Measurements from ENCODE around the gene RBMS3.
"Not testable (repeated sequence)": the region's sequence is repeated elsewhere in the genome, so short reads cannot be mapped to it uniquely, and the experiment has no call there.

The RBMS3 gene

GRCh38 chr3:29280404-29281093 lies at the start of gene RBMS3:
TSS of gene RBMS3 (plus strand) at chr3:29281071.
- no peak for DNase-seq (ENCODE audit: low read depth, low spot score)

- not testable (repeated sequence) for DNase-seq (ENCODE audit: low read depth, low spot score)
Observed at GRCh38 chr3:29233126-29233525, 47.7 kb upstream of the RBMS3 start.

DNA sequence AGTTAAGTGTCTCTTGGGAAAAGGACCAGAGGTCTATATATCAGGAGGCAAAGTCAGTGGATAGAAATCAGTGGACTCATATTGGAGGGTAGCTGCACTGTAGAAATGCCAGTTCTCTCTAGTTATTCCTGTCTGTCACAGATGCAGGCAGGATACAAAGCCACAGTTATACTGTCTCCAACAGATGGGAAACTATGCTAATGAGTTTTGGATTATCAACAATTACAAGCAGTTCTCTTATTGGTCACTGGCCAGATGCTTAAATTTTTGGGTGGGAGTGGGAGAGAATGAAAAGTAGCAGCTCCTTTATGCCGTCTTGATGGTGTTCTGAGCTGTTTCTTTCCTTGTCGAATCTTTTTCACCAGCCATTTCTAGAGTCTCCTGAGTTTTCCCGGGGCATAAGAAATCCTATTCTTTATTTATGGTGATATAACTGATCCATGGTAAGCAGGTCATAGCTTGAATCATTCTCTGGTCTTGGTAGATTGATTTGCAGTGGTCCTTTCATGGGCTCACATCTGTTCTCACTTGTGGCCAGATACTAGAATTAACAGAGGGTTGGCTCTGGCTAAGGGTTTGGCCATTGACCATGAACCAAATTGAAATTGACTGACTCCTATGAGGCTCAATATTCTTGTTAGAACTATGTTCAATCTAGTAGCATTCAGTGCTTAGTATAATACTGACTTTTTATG lies 44.6 kb upstream of the RBMS3 start:
- DNase-seq (ENCODE audit: low read depth, low spot score) = no peak

DNA sequence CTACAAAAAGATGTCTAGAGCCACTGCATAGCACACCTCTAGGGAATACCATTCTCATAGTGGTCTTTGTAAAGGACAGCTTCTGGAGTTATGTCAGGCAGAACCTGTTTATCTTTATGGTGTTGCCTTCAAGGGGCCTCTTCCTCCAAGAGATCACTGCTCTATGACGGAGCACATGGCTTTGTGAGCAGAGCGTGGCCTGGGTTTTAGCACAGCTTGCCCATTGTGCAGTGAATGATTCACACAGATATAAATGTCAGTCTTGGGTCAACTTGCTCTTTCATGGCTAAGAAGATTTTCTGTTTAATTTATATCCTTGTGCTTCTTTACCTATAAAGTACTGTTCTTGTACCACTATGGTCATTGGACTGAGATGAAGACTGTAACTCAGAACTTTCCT lies 41.5 kb upstream of the RBMS3 start:
- no peak for DNase-seq (ENCODE audit: low read depth, low spot score)

DNA sequence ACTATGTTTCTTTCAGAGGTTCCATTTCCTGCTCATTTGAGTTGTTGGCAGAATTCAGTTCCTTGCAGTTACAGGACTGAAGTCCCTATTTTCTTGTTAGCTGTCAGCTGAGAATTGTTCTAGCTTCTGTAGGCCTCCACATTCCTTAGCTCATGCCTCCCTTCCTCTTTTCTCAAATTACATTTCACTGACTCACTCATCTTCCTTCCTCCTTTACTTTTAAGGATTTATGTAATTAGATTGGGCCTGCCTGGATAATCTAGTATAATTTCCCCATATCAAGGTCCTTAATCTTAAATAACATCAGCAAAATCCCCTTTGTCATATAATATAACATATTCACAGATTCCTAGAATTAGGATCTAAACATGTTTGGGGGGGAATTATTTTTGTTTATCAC lies 40.6 kb upstream of the RBMS3 start:
- no peak for DNase-seq (ENCODE audit: low read depth, low spot score)

- DNase-seq (ENCODE audit: low read depth, low spot score) = no peak
Observed at GRCh38 chr3:29240887-29241286, 40.0 kb upstream of the RBMS3 start.

GRCh38 chr3:29241855-29242254 lies 39.0 kb upstream of the RBMS3 start:
- no peak for DNase-seq (ENCODE audit: low read depth, low spot score)

DNA sequence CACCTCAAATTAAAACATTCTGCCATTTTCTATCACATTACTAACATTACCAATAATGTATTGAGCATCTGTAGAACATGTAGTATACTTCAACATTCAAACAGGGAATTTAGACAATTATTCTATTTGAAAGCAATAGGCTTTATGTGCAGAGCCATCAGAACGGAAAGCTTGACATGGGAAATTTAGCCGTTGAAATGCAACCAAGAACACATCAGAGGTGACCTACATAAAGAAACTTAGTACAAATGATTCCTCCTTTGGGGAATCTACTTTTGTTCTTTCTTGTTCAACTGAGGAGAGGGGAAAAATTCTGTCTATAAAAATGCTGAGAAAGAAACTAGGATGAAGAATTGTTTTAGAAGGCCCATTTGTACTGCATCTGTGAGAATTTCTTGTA lies 38.6 kb upstream of the RBMS3 start:
- DNase-seq (ENCODE audit: low read depth, low spot score) = no peak

DNA sequence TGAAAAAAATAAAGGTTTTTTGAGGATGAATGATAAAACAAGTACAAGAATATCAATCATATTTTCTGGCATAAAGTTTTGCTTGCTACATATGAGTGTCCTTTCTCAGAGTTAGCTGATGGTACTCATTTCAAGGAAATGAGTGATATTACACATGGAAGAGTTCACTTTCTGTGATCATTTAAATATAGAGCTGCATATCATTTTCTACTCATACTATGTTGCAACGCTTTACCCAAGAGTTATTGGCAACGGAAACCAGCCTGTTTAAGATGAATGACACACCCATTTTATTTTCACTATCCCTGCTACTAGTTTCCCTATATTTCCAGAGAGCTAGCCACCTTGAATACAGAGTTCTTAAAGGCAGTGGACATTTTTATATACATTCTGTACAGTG lies 35.4 kb upstream of the RBMS3 start:
- DNase-seq (ENCODE audit: low read depth, low spot score) = no peak

- DNase-seq (ENCODE audit: low read depth, low spot score) = no peak
Observed at GRCh38 chr3:29247088-29247745, 33.7 kb upstream of the RBMS3 start.

DNA sequence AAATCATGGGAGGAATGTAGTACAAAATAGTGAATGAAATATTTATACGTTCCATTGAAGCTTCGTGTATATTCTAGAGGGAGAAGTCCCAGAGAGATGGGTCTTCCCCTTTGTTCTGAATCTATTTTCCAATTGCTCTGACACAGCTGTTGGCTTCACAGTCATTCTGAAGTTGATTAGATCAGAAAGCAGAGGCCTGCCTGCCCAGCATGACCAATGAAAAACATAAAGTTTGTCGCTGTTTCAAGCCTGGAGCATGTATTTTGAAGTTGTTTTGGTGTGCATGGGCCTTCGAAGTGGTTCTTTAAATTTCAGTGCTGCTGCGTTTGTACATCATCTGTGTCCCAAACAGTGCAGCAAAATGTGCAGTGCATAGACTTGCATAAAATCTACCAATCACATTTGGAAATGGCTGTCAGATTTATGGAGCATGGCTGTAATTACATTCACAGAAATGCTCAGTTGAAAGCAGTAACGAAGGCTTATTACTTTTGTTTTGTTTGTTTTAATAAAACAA lies 31.0 kb upstream of the RBMS3 start:
- no peak for DNase-seq (ENCODE audit: low read depth, low spot score)

- DNase-seq (ENCODE audit: low read depth, low spot score) = no peak
Observed at GRCh38 chr3:29255854-29256696, 24.8 kb upstream of the RBMS3 start.

GRCh38 chr3:29258161-29258560 lies 22.7 kb upstream of the RBMS3 start:
- no peak for DNase-seq (ENCODE audit: low read depth, low spot score)

GRCh38 chr3:29261119-29261518 lies 19.8 kb upstream of the RBMS3 start:
- no peak for DNase-seq (ENCODE audit: low read depth, low spot score)

GRCh38 chr3:29263476-29263875 lies 17.4 kb upstream of the RBMS3 start:
- DNase-seq (ENCODE audit: low read depth, low spot score) = no peak

DNA sequence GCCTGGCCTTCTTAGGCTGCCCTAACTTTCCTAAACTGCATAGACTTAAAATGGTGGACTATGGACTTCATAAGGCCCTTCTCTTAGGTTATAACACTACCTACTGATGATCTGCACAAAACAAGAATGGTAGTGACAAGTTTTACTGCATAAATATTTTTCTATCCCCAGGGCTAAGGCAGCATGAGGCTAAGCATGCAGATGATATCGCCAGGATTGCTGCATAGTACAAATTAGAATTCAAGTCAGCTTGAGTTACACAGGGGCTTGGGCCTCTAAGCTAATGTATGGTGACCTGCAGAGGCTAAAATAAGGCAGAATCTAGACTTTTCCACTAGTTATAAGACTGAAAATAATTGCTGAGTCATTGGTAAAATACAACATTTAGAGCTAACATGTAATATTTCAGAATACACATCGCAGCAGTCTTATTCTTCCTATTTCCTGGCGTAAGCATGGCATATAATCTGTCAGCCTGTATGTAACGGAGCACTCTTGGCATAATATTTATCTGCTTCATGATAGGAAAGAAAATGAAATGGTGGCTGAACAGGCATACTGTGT lies 15.3 kb upstream of the RBMS3 start:
- DNase-seq (ENCODE audit: low read depth, low spot score) = no peak

DNA sequence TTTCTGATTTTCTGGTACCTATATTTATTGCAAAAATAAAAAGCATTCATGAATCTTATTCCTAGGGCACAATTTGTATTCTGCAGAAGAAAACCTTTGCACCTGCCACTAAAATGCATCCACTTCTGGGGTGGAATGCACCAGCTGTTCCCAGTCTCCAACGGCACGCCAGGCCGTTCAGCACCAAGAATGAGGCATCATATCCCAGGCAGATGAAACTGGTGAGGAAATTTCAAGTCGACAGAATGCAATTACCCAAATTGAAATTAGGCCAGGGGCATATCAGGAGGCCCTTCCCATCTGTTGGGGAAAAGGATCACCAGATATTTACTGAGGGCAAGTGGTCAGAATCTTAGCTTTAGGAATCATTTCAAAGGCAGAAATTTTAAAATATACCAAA lies 13.6 kb upstream of the RBMS3 start:
- DNase-seq (ENCODE audit: low read depth, low spot score) = no peak

- no peak for DNase-seq (ENCODE audit: low read depth, low spot score)
Observed at GRCh38 chr3:29268651-29269050, 12.2 kb upstream of the RBMS3 start.

- no peak for DNase-seq (ENCODE audit: low read depth, low spot score)
Observed at GRCh38 chr3:29270752-29271151, 10.1 kb upstream of the RBMS3 start.

- no peak for DNase-seq (ENCODE audit: low read depth, low spot score)
Observed at GRCh38 chr3:29271475-29271874, 9.4 kb upstream of the RBMS3 start.

DNA sequence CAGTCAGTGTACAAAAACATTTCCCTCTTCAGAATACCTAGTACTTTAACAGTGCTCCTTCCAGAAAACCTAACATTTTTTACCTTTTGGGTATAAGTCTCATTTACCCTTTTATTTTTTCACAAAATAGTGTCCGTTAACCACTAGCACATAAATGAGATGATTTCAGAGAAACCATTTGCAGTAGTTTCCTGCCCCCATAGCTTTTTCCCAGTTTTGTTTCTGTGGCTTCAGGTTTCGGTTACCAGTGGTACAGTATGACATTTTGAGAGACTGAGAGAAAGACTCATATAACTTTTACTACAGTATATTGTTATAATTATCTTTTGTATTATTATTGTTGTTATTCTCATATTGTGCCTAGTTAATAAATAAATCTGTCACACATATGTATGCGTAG lies 6.2 kb upstream of the RBMS3 start:
- DNase-seq (ENCODE audit: low read depth, low spot score) = no peak

GRCh38 chr3:29275309-29275708 lies 5.6 kb upstream of the RBMS3 start:
- no peak for DNase-seq (ENCODE audit: low read depth, low spot score)
